HEK293 (cell line): ENCODE results near the gene IGF2BP2.

Experiments used
- CTCF ChIA-PET: fragments of 350-600 bp; formaldehyde crosslinking; extraction: SDS; loops from one replicate; lab custom pipeline; 2021; ENCODE audit warnings: antibody characterized with exemption; lab: Yijun Ruan, JAX
- POLR2A ChIA-PET: fragments of 300-600 bp; formaldehyde crosslinking; extraction: SDS; loops from one replicate; lab custom pipeline; 2020; ENCODE audit warnings: antibody characterized with exemption, inconsistent platforms; lab: Yijun Ruan, JAX
- H3K27ac ChIP-seq: fragments of 200-500 bp; sonication (Bioruptor generic); 2 replicates; pipeline ENCODE4 v1.5.1; 2014; ENCODE audit warnings: low read depth, low read length, control low read depth, inconsistent platforms; ENCODE audit errors: extremely low read depth
- H3K36me3 ChIP-seq, 2 experiments: fragments of 200-500 bp in 1 of 2; sonication (Bioruptor generic) in 1 of 2; 1 replicate in 1 of 2; 2 replicates in 1 of 2; pipeline ENCODE4 v1.5.1; 2014 to 2017; ENCODE audit warnings: inconsistent platforms in 2 of 2, low read length in 2 of 2; ENCODE audit not compliant: control insufficient read depth in 2 of 2, insufficient read depth in 1 of 2
- H3K4me1 ChIP-seq: fragments of 200-500 bp; sonication (Bioruptor generic); 2 replicates; pipeline ENCODE4 v1.5.1; 2014; ENCODE audit warnings: mild to moderate bottlenecking, low read length, inconsistent platforms; ENCODE audit not compliant: control insufficient read depth, insufficient read depth
- H3K4me3 ChIP-seq: 2 replicates; pipeline ENCODE4 v1.5.1; 2011; ENCODE audit warnings: low read depth, mild to moderate bottlenecking, control low read depth, low read length, moderate library complexity
- H3K9me3 ChIP-seq: fragments of 200-500 bp; sonication (Bioruptor generic); 2 replicates; pipeline ENCODE4 v1.5.1; 2014; ENCODE audit warnings: low read depth, low read length, inconsistent platforms; ENCODE audit not compliant: control insufficient read depth, insufficient read depth
- BCL6B ChIP-seq: fragments of 450-650 bp; formaldehyde crosslinking; IDR thresholded peaks from 2 replicates; pipeline ENCODE4 v1.5.1; 2017; ENCODE audit warnings: missing biosample characterization, missing genetic modification characterization
- GLIS1 ChIP-seq: fragments of 450-650 bp; formaldehyde crosslinking; IDR thresholded peaks from 2 replicates; pipeline ENCODE4 v1.5.1; 2016; ENCODE audit warnings: missing biosample characterization, missing genetic modification characterization
- GLIS2 ChIP-seq: fragments of 450-650 bp; formaldehyde crosslinking; IDR thresholded peaks from 2 replicates; pipeline ENCODE4 v1.5.1; 2016; ENCODE audit warnings: missing biosample characterization, missing genetic modification characterization
- HOXC10 ChIP-seq: sonication (generic); formaldehyde crosslinking; IDR thresholded peaks from 2 replicates; pipeline ENCODE4 v1.8.1; 2023; ENCODE audit warnings: mild to moderate bottlenecking, missing genetic modification reagents
- OVOL3 ChIP-seq: fragments of 450-650 bp; formaldehyde crosslinking; IDR thresholded peaks from 2 replicates; pipeline ENCODE4 v1.5.1; 2016; ENCODE audit warnings: missing biosample characterization, missing genetic modification characterization
- PRDM1 ChIP-seq: fragments of 450-650 bp; formaldehyde crosslinking; IDR thresholded peaks from 2 replicates; pipeline ENCODE4; 2016; ENCODE audit warnings: missing biosample characterization, missing genetic modification characterization
- PRDM2 ChIP-seq: fragments of 450-650 bp; formaldehyde crosslinking; IDR thresholded peaks from 2 replicates; pipeline ENCODE4 v1.5.1; 2016; ENCODE audit warnings: missing biosample characterization, missing genetic modification characterization, borderline replicate concordance
- REPIN1 ChIP-seq: fragments of 450-650 bp; formaldehyde crosslinking; IDR thresholded peaks from 2 replicates; pipeline ENCODE4 v1.5.1; 2017; ENCODE audit warnings: missing biosample characterization, missing genetic modification characterization, low read depth
- SCRT1 ChIP-seq: fragments of 450-650 bp; formaldehyde crosslinking; IDR thresholded peaks from 2 replicates; pipeline ENCODE4 v1.5.1; 2016; ENCODE audit warnings: missing biosample characterization, missing genetic modification characterization, borderline replicate concordance
- SETDB1 ChIP-seq: IDR thresholded peaks from one replicate; pipeline ENCODE4 v1.6.1; 2017; ENCODE audit warnings: mild to moderate bottlenecking, low read length, moderate library complexity, mixed read lengths; ENCODE audit not compliant: insufficient read length
- SP2 ChIP-seq: fragments of 450-650 bp; formaldehyde crosslinking; IDR thresholded peaks from 2 replicates; pipeline ENCODE4 v1.5.1; 2016; ENCODE audit warnings: missing biosample characterization, missing genetic modification characterization
- ZBTB21 ChIP-seq: fragments of 450-650 bp; formaldehyde crosslinking; IDR thresholded peaks from 2 replicates; pipeline ENCODE4 v1.5.1; 2017; ENCODE audit warnings: missing biosample characterization, missing genetic modification characterization
- ZBTB48 ChIP-seq: fragments of 450-650 bp; formaldehyde crosslinking; IDR thresholded peaks from 2 replicates; pipeline ENCODE4 v1.5.1; 2016; ENCODE audit warnings: missing biosample characterization, missing genetic modification characterization
- ZNF138 ChIP-seq: fragments of 450-650 bp; formaldehyde crosslinking; IDR thresholded peaks from 2 replicates; pipeline ENCODE4 v1.5.1; 2016; ENCODE audit warnings: missing biosample characterization, missing genetic modification characterization, borderline replicate concordance
- ZNF157 ChIP-seq: fragments of 450-650 bp; formaldehyde crosslinking; IDR thresholded peaks from 2 replicates; pipeline ENCODE4 v1.5.1; 2016; ENCODE audit warnings: missing biosample characterization, missing genetic modification characterization
- ZNF292 ChIP-seq: fragments of 450-650 bp; formaldehyde crosslinking; IDR thresholded peaks from 2 replicates; pipeline ENCODE4 v1.5.1; 2016; ENCODE audit warnings: low read depth, missing biosample characterization, missing genetic modification characterization, borderline replicate concordance
- ZNF488 ChIP-seq: fragments of 450-650 bp; formaldehyde crosslinking; IDR thresholded peaks from 2 replicates; pipeline ENCODE4 v1.5.1; 2016; ENCODE audit warnings: missing biosample characterization, missing genetic modification characterization
- ZNF501 ChIP-seq: fragments of 450-650 bp; formaldehyde crosslinking; IDR thresholded peaks from 2 replicates; pipeline ENCODE4 v1.5.1; 2016; ENCODE audit warnings: missing biosample characterization, missing genetic modification characterization
- ZNF530 ChIP-seq: fragments of 450-650 bp; formaldehyde crosslinking; IDR thresholded peaks from 2 replicates; pipeline ENCODE4 v1.5.1; 2016; ENCODE audit warnings: low read depth, missing biosample characterization, missing genetic modification characterization
- ZNF571 ChIP-seq: fragments of 450-650 bp; formaldehyde crosslinking; IDR thresholded peaks from 2 replicates; pipeline ENCODE4 v1.5.0; 2017; ENCODE audit warnings: missing biosample characterization, missing genetic modification characterization
- ZNF585B ChIP-seq: fragments of 450-650 bp; formaldehyde crosslinking; IDR thresholded peaks from 2 replicates; pipeline ENCODE4 v1.5.1; 2016; ENCODE audit warnings: missing biosample characterization, missing genetic modification characterization
- ZNF600 ChIP-seq: fragments of 450-650 bp; formaldehyde crosslinking; IDR thresholded peaks from 2 replicates; pipeline ENCODE4 v1.5.1; 2016; ENCODE audit warnings: missing biosample characterization, missing genetic modification characterization
- ZNF658 ChIP-seq: fragments of 450-650 bp; formaldehyde crosslinking; IDR thresholded peaks from 2 replicates; pipeline ENCODE4; 2016; ENCODE audit warnings: missing biosample characterization, missing genetic modification characterization
- ZNF670 ChIP-seq: fragments of 450-650 bp; formaldehyde crosslinking; IDR thresholded peaks from 2 replicates; pipeline ENCODE4 v1.5.1; 2016; ENCODE audit warnings: missing biosample characterization, missing genetic modification characterization, low read depth
- ZNF677 ChIP-seq: fragments of 450-650 bp; IDR thresholded peaks from 2 replicates; pipeline ENCODE4 v1.5.0; 2018; ENCODE audit warnings: missing biosample characterization, mild to moderate bottlenecking, missing genetic modification characterization, moderate library complexity
- ZNF76 ChIP-seq: fragments of 450-650 bp; formaldehyde crosslinking; IDR thresholded peaks from 2 replicates; pipeline ENCODE4; 2016; ENCODE audit warnings: low read depth, missing biosample characterization, missing genetic modification characterization, borderline replicate concordance
- ZSCAN30 ChIP-seq: fragments of 450-650 bp; IDR thresholded peaks from 2 replicates; pipeline ENCODE4 v1.5.1; 2018; ENCODE audit warnings: missing biosample characterization, mild to moderate bottlenecking, missing genetic modification characterization, moderate library complexity

Gene IGF2BP2

GRCh38 chr3:185716436-185717108, 108.3 kb downstream of the IGF2BP2 start:
- Histone ChIP-seq H3K9me3 (no peaks in the 10 kb centered on the region), H3K27ac (no peak overlapping the region; the same call in 1 of the 2 replicates), H3K4me1 (no peaks in the 10 kb centered on the region), H3K4me3 (no peak overlapping the region), H3K36me3 (peaks cover 0 to 5% of the 10 kb centered on the region in 2 experiments; a peak in 1 of 3 replicates)
- no peak for TF ChIP-seq BCL6B (tag by site-specific recombination)
- no peak for TF ChIP-seq ZNF157 (tag by site-specific recombination)
- no peak for TF ChIP-seq ZNF585B
- no peak for TF ChIP-seq ZBTB48 (tag by site-specific recombination)
- TF ChIP-seq ZNF677 (tag by site-specific recombination) = no peak
- no peak for TF ChIP-seq GLIS2
- no peak for TF ChIP-seq ZNF670 (tag by site-specific recombination)
- no peak for TF ChIP-seq ZNF488 (tag by site-specific recombination)
- no peak for TF ChIP-seq ZNF138
- TF ChIP-seq ZSCAN30 (tag by site-specific recombination) = no peak
- no peak for TF ChIP-seq ZNF658 (tag by site-specific recombination)
- TF ChIP-seq SP2 = no peak
- ChIA-PET CTCF (interaction anchor here (0.7 kb wide), 1 partner anchor 18 kb away, joined by 3 read pairs; no protein-coding TSS in a partner anchor), POLR2A (interaction anchor here (0.5 to 0.9 kb wide), 2 partner anchors 12 to 215 kb away, joined by 3 read pairs; no protein-coding TSS in a partner anchor)

- H3K4me1 ChIP-seq = no peaks in the 10 kb centered on the region
- CTCF ChIA-PET = no interaction called here
- no peaks in the 10 kb centered on the region for H3K36me3 ChIP-seq
- H3K9me3 ChIP-seq = no peaks in the 10 kb centered on the region
- H3K27ac ChIP-seq = no peak overlapping the region
- TF ChIP-seq SCRT1 (tag by site-specific recombination) (no peak), HOXC10 (no peak), ZNF571 (tag by site-specific recombination) (no peak), REPIN1 (no peak), ZNF501 (tag by site-specific recombination) (no peak), ZNF600 (tag by site-specific recombination) (no peak), PRDM1 (tag by site-specific recombination) (no peak), GLIS1 (tag by site-specific recombination) (no peak), ZBTB21 (tag by site-specific recombination) (no peak), OVOL3 (tag by site-specific recombination) (no peak), SETDB1 (no peak), PRDM2 (tag by site-specific recombination) (no peak), ZNF292 (tag by site-specific recombination) (no peak), ZNF76 (tag by site-specific recombination) (no peak), ZNF530 (tag by site-specific recombination) (no peak)
- POLR2A ChIA-PET = no interaction called here
- H3K4me3 ChIP-seq = no peak overlapping the region
Observed at GRCh38 chr3:185715091-185715490, 109.8 kb downstream of the IGF2BP2 start.
